HG03378 (cell line): ENCODE results near the gene NUTM2F.
"Not testable (repeated sequence)": the region's sequence is repeated elsewhere in the genome, so short reads cannot be mapped to it uniquely, and the experiment has no call there.

ENCODE experiments used
- ATAC-seq: cut with Tn5 transposase; IDR thresholded peaks from one replicate; pipeline ENCODE4 v1.9.1; 2021; ENCODE audit warnings: mild to moderate bottlenecking, moderate library complexity; ENCODE audit not compliant: unreplicated experiment

NUTM2F gene

GRCh38 chr9:94317949-94318657 is 10.3 kb downstream of the NUTM2F start:
- not testable (repeated sequence) for ATAC-seq

- not testable (repeated sequence) for ATAC-seq
Observed at GRCh38 chr9:94316236-94316635, 12.2 kb downstream of the NUTM2F start.

DNA sequence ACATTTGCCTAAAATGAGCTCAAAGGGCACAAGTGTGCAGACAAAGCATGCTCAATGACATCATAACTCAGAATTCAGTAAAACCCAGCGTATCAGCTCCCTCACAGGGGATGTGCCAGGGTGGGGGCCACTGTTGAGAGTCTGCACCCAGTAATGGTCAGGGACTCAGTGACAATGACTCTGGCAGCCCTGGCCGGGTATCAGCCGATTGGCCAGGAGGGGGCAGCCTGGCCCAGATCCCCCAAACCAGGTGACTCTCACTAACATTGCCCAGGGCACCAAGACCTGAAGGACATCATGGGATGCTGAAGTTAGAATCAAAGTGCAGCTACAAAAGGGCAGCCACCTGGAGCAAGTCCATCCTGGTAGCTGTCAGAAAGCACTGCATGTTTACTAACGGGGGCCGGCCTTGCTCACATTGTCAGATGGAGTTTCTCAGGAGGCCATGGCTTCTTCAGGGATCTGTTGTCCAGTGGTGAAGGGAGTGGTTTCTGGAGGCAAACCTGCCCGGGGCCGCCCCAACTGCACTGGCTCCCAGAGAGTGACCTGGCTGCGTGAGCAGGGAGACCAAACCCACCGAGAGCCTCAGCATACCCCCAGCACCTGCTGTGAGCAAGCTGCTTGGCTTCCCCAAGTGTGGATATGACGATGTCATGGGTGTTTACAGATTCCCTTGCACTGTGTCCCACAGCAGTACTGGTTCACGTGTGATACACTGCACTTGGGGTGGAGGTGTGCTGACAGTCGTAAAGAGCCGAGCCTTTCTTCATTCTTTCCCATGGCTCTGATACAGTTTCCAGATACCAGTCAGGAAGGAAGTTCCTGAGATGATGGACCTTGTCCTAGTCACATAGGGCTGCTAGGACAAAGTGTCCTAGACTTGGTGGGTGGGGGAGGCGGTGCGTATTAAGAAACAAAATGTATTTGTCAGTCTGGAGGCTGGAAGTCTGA is 13.1 kb downstream of the NUTM2F start:
- ATAC-seq = not testable (repeated sequence)

- no peak for ATAC-seq
Observed at GRCh38 chr9:94303321-94303720, 25.1 kb downstream of the NUTM2F start.

- no peak for ATAC-seq
Observed at GRCh38 chr9:94302426-94302825, 26.0 kb downstream of the NUTM2F start.

- ATAC-seq = no peak
Observed at GRCh38 chr9:94301583-94301982, 26.9 kb downstream of the NUTM2F start.

DNA sequence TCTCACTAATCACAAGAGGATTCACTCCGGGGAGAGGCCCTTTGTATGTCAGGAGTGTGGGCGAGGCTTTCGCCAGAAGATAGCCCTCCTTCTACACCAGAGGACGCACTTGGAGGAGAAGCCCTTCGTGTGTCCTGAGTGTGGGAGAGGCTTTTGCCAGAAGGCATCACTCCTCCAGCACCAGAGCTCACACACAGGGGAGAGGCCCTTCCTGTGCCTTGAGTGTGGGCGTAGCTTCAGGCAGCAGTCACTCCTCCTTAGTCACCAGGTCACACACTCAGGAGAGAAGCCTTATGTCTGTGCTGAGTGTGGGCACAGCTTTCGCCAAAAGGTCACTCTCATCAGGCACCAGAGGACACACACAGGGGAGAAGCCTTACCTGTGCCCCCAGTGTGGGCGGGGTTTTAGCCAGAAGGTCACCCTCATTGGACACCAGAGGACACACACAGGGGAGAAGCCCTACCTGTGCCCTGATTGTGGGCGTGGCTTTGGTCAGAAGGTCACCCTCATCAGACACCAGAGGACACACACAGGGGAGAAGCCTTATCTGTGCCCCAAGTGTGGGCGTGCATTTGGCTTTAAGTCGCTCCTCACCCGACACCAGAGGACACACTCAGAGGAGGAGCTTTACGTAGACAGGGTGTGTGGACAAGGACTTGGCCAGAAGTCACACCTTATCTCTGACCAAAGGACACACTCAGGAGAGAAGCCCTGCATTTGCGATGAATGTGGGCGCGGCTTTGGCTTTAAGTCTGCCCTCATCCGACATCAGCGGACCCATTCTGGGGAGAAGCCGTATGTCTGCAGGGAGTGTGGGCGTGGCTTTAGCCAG is 27.8 kb downstream of the NUTM2F start:
- ATAC-seq = no peak

DNA sequence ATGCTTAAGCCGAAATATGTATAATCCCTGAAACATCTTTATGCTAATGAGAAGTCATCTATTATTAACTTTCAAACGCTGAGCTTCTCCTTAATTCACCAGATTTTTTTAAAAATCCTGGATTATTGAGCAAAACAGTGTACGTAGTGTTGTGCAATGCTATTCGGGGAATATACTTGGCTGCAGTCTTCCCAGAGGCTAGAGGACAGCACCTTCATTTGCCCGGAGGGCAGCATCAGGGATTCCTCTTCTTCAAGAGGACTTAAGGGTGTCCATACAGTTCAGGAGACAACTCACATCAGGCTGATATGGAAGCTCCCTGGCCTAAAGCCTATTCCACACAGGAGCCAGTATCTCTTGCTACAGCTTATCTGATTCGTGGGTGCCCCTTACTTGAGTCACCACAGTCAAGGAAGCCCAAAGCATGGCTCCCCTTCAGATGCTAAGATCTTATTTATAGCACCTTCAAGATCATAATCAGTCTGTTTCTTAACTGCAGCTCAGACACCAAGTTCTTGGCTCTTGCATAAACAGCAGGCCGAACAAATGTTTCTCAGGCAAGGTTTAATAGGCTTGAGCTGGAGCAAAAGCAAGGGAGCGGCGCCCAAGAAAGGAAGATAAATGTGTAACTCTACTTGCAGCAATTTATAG is 29.4 kb downstream of the NUTM2F start:
- ATAC-seq = no peak

DNA sequence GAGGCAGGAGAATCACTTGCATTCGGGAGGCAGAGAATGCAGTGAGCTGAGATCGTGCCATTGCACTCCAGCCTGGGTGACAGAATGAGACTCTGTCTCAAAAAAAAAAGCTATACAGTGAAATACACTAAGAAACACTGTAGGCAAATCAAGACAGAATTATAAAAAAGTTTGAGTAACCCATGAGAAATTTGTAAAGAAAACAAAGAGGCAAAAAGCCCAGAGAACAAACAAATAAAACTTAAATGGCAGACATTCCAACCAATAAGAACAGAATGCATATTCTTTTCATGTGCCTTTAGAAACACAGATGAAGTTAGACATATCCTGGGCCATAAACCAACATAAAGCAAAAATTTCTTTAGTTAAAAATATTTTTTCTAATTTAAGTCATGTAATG is 38.8 kb downstream of the NUTM2F start:
- no peak for ATAC-seq

- ATAC-seq = no peak
Observed at GRCh38 chr9:94287877-94288513, 40.4 kb downstream of the NUTM2F start.

- ATAC-seq = no peak
Observed at GRCh38 chr9:94286116-94286515, 42.3 kb downstream of the NUTM2F start.

DNA sequence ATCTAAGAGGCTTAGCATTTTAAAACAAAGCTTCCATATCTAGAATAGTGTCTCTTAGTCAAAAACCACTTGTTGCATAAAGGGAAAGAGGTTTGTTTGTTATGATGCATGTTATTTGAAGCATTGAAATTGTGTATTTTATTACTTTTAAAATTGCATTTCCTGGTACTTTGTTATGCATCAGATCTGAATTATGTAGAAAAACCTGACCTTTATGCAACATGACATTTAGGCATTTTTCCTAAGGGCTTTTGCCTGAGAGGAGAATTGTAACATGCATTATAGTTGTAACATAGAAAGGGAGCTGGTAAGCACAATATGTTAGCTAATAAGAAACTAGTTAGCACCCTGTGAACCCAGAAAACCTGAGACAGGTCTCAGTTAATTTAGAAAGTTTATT is 47.3 kb downstream of the NUTM2F start:
- no peak for ATAC-seq

GRCh38 chr9:94280409-94280989 is 47.9 kb downstream of the NUTM2F start:
- ATAC-seq = no peak

DNA sequence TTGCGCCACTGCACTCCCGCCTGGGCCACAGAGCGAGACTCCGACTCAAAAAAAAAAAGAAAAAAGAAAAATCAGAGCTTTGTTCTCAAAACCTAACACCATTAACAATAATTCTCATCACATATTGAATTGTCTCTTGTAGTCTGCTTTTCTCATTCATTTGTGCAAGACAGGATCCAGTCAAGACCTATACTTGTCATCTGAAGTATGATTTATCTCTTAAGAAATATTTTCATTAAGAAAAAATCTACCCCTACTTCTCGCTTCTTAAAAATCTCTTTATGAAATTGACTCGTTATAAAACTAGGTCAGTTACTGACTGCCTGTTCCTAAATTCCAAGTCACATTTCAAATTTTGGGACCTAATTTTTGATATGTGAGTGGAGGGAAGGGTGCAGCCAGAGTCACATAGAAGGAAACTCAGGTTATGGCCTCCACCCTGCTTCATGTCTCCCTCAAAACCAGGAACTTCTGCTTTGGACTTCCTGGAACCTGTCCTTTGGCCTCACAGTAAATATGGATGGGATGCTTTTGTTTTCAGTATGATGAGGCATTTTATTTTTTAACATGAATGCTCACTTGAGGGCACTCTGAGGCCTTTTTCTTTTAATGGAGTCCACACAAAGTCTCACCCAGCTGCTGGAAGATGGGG is 50.4 kb downstream of the NUTM2F start:
- ATAC-seq = no peak

DNA sequence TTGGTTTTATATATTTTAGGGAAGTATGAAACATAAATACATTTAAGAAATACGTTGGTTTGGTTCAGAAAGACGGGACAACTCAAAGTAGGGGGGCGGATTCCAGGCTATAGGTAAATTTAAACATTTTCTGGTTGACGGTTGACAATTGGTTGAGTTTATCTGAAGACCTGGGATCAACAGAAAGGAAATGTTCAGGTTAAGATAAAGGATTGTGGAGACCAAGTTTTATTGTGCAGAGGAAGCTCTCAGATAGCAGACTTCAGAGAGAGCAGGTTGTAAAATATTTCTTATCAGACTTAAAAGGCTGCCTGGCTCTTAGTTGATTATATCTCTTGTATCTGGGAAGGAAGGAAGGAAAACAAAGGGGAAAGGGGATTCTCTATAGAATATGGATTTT is 51.4 kb downstream of the NUTM2F start:
- not testable (repeated sequence) for ATAC-seq

- ATAC-seq = no peak
Observed at GRCh38 chr9:94270009-94270408, 58.4 kb downstream of the NUTM2F start.

- no peak for ATAC-seq
Observed at GRCh38 chr9:94269264-94269663, 59.2 kb downstream of the NUTM2F start.
